Measurements from ENCODE around the gene CENPK. TPM values are rescaled to one million over a fixed set of nuclear protein-coding genes. Genes with fewer than 3 reads are reported as not detected.

The CENPK gene
- total RNA-seq, 2 experiments from 2014 or later, result 14.4 to 16.8 TPM

DNA sequence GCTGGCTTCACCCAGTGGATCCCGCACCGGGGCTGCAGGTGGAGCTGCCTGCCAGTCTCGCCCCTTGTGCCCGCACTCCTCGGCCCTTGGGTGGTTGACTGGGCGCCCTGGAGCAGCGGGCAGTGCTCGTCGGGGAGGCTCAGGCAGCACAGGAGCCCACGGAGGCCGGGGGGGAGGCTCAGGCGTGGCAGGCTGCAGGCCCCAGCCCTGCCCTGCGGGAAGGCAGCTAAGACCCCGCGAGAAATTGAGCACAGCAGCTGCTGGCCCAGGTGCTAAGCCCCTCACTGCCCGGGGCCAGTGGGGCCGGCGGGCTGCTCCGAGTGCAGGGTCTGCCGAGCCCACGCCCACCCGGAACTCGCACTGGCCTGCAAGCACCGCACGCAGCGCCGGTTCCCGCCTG lies 77.6 kb downstream of the CENPK start:
- TF ChIP-seq, protein P1, sequence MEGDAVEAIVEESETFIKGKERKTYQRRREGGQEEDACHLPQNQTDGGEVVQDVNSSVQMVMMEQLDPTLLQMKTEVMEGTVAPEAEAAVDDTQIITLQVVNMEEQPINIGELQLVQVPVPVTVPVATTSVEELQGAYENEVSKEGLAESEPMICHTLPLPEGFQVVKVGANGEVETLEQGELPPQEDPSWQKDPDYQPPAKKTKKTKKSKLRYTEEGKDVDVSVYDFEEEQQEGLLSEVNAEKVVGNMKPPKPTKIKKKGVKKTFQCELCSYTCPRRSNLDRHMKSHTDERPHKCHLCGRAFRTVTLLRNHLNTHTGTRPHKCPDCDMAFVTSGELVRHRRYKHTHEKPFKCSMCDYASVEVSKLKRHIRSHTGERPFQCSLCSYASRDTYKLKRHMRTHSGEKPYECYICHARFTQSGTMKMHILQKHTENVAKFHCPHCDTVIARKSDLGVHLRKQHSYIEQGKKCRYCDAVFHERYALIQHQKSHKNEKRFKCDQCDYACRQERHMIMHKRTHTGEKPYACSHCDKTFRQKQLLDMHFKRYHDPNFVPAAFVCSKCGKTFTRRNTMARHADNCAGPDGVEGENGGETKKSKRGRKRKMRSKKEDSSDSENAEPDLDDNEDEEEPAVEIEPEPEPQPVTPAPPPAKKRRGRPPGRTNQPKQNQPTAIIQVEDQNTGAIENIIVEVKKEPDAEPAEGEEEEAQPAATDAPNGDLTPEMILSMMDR (IDR thresholded peaks at IDR 0.05), result no peak
- Histone ChIP-seq H3K4me3 (ENCODE audit: low read length) (no peak overlapping the region), H3K27ac (ENCODE audit: low read depth in 1 of 2, low read length in 2 of 2) (no peak overlapping the region), H3K27me3 (ENCODE audit: control insufficient read depth in 1 of 2, insufficient read depth in 2 of 2, low read length in 2 of 2) (no peaks in the 10 kb centered on the region), H3K4me1 (ENCODE audit: insufficient read depth, low read length) (peaks cover 3% of the 10 kb centered on the region), H3K9me3 (ENCODE audit: control insufficient read depth in 1 of 2, insufficient read depth in 1 of 2, low read length in 2 of 2) (no peaks in the 10 kb centered on the region), H3K36me3 (ENCODE audit: insufficient read depth, low read length) (no peaks in the 10 kb centered on the region)
- CTCF ChIA-PET, result interaction anchor here (0.9 to 2.2 kb wide), 2 partner anchors 329 to 384 kb away, joined by 3 to 10 read pairs; no protein-coding TSS in a partner anchor
- ATAC-seq (ENCODE audit: poor library complexity) (no peak), DNase-seq (no peak)
- peaks cover 14% of the 10 kb centered on the region for H3K4me1 Mint-ChIP-seq (ENCODE audit: low read depth)
- POLR2A ChIA-PET, result no interaction called here
- intact Hi-C loops (cut with DNase I, micrococcal nuclease), result loop anchor here in 1 of 2 experiments (10.0 kb wide), 1 partner anchor 411 kb away; no protein-coding TSS in a partner anchor
- peaks cover 13% of the 10 kb centered on the region for H3K36me3 Mint-ChIP-seq (ENCODE audit: low read depth)
- H3K9me3 Mint-ChIP-seq, result no peaks in the 10 kb centered on the region
- H3K27me3 Mint-ChIP-seq, result no peaks in the 10 kb centered on the region
- H3K4me3 Mint-ChIP-seq, result no peak overlapping the region
- no peak overlapping the region for H3K27ac Mint-ChIP-seq

DNA sequence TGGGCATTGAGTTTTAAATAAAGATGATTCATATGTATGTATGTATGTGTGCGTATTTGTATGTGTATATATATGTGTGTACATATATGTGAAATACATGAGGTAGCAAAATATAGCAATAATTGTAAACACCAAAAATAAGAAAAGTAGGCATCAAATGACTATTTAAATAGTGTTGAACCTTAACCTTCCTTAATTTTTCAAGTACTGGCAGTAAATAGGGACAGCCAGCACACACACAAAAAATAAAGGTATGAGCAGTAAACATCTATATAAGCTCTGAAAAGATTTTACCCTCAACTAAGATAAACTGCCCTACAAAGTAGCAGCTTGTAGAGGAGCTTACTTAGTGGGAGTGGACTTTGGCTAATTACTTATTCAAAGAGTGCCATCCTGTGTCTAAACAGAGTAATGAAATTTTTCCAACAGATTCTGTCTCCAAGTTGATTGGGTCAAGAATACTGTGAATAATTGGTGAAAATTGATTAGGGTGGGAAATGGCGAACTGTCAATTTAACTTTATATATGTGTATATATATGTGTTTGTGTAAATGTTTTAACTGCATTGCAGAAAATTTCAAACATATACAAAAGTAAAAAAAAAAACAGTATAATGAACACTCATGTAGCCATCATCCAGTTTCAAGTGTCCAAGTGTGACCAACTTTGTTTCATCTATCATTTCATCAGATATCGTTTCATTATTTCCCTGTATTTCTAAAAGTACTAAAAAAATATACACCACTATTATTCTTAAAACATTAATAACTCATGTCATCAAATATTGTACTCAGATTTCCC lies 79.2 kb downstream of the CENPK start:
- peaks cover 8% of the 10 kb centered on the region for H3K4me1 ChIP-seq (ENCODE audit: insufficient read depth, low read length)
- H3K27me3 Mint-ChIP-seq, result no peaks in the 10 kb centered on the region
- H3K36me3 Mint-ChIP-seq (ENCODE audit: low read depth), result peaks cover 13% of the 10 kb centered on the region
- H3K4me3 ChIP-seq (ENCODE audit: low read length), result peak overlapping the region; percentile 78
- peaks cover 14% of the 10 kb centered on the region for H3K4me1 Mint-ChIP-seq (ENCODE audit: low read depth)
- intact Hi-C loops (cut with DNase I, micrococcal nuclease), result loop anchor here (1.0 to 10.0 kb wide), 12 partner anchors 79 to 1256 kb away; partner anchors contain the start of genes CENPK (in 2 of the 2) and PPWD1 (in 2 of the 2)
- H3K36me3 ChIP-seq (ENCODE audit: insufficient read depth, low read length), result no peaks in the 10 kb centered on the region
- DNase-seq (peak in 3 of 14 experiments; percentile 67 to 73 (median 69)), ATAC-seq (ENCODE audit: poor library complexity) (peak; percentile 36)
- H3K4me3 Mint-ChIP-seq, result peak overlapping the region; percentile 94
- TF ChIP-seq, protein P1 (IDR thresholded peaks at IDR 0.05), result peak; percentile 63
- H3K27ac Mint-ChIP-seq, result peak overlapping the region; percentile 80
- peak overlapping the region; percentile 22 to 70 for H3K27ac ChIP-seq (ENCODE audit: low read depth in 1 of 2, low read length in 2 of 2)
- no peaks in the 10 kb centered on the region for H3K9me3 ChIP-seq (ENCODE audit: control insufficient read depth in 1 of 2, insufficient read depth in 1 of 2, low read length in 2 of 2)
- CTCF ChIA-PET, result interaction anchor here (0.6 to 2.2 kb wide), 7 partner anchors 337 to 673 kb away, joined by 3 to 13 read pairs (median 6); no protein-coding TSS in a partner anchor
- no peaks in the 10 kb centered on the region for H3K9me3 Mint-ChIP-seq
- POLR2A ChIA-PET, result interaction anchor here (0.5 to 4.5 kb wide), 4 partner anchors 80 to 525 kb away, joined by 3 to 39 read pairs (median 4); partner anchors contain the start of genes CENPK and PPWD1
- peaks cover 3 to 7% of the 10 kb centered on the region in 2 experiments for H3K27me3 ChIP-seq (ENCODE audit: control insufficient read depth in 1 of 2, insufficient read depth in 2 of 2, low read length in 2 of 2)

GRCh38 chr5:65482736-65483545 lies 80.0 kb downstream of the CENPK start:
- CTCF ChIA-PET, result interaction anchor here (0.6 to 2.2 kb wide), 7 partner anchors 336 to 672 kb away, joined by 3 to 13 read pairs (median 6); no protein-coding TSS in a partner anchor
- peaks cover 14% of the 10 kb centered on the region for H3K4me1 Mint-ChIP-seq (ENCODE audit: low read depth)
- peak overlapping the region; percentile 94 for H3K4me3 Mint-ChIP-seq

More at GRCh38 chr5:65482736-65483545, 80.0 kb downstream of the CENPK start:
- H3K9me3 Mint-ChIP-seq, result no peaks in the 10 kb centered on the region
- H3K27me3 ChIP-seq (ENCODE audit: control insufficient read depth in 1 of 2, insufficient read depth in 2 of 2, low read length in 2 of 2), result peaks cover 3 to 7% of the 10 kb centered on the region in 2 experiments
- peak overlapping the region; percentile 78 for H3K4me3 ChIP-seq (ENCODE audit: low read length)
- no peaks in the 10 kb centered on the region for H3K27me3 Mint-ChIP-seq
- H3K36me3 Mint-ChIP-seq (ENCODE audit: low read depth), result peaks cover 13% of the 10 kb centered on the region
- no peaks in the 10 kb centered on the region for H3K36me3 ChIP-seq (ENCODE audit: insufficient read depth, low read length)
- peaks cover 8% of the 10 kb centered on the region for H3K4me1 ChIP-seq (ENCODE audit: insufficient read depth, low read length)
- intact Hi-C loops (cut with DNase I, micrococcal nuclease), result loop anchor here (1.0 to 10.0 kb wide), 12 partner anchors 79 to 1256 kb away; partner anchors contain the start of genes CENPK (in 2 of the 2) and PPWD1 (in 2 of the 2)
- H3K9me3 ChIP-seq (ENCODE audit: control insufficient read depth in 1 of 2, insufficient read depth in 1 of 2, low read length in 2 of 2), result no peaks in the 10 kb centered on the region
- POLR2A ChIA-PET, result interaction anchor here (0.5 to 4.5 kb wide), 8 partner anchors 80 to 714 kb away, joined by 3 to 39 read pairs (median 5); partner anchors contain the start of genes CENPK, CWC27, PPWD1 and SREK1IP1
- peak overlapping the region; percentile 22 to 70 for H3K27ac ChIP-seq (ENCODE audit: low read depth in 1 of 2, low read length in 2 of 2)
- TF ChIP-seq, protein P1 (IDR thresholded peaks at IDR 0.05), result no peak
- no peak for ATAC-seq (ENCODE audit: poor library complexity)
- peak in 4 of 14 experiments; percentile 16 to 63 (median 46) for DNase-seq
- H3K27ac Mint-ChIP-seq, result peak overlapping the region; percentile 80
